Nephron (organoid): ENCODE data around the gene JAKMIP2.

ENCODE experiments used
- H3K27ac Mint-ChIP-seq, 3 experiments: 2 replicates each; pipeline ENCODE4 v1.8.0; 2020; ENCODE audit warnings: mixed read lengths in 3 of 3, mild to moderate bottlenecking in 2 of 3, moderate library complexity in 1 of 3
- H3K27me3 Mint-ChIP-seq: 2 replicates; pipeline ENCODE4 v1.8.0; 2021; ENCODE audit warnings: low read depth, mild to moderate bottlenecking, moderate library complexity, mixed read lengths
- H3K36me3 Mint-ChIP-seq: 2 replicates; pipeline ENCODE4 v1.8.0; 2020; ENCODE audit warnings: low read depth, mixed read lengths
- H3K4me1 Mint-ChIP-seq: 2 replicates; pipeline ENCODE4 v1.8.0; 2020; ENCODE audit warnings: mixed read lengths
- H3K4me3 Mint-ChIP-seq, 3 experiments: 2 replicates each; pipeline ENCODE4 v1.8.0; 2020; ENCODE audit warnings: mild to moderate bottlenecking in 3 of 3, mixed read lengths in 3 of 3, moderate library complexity in 2 of 3
- H3K9me3 Mint-ChIP-seq: 2 replicates; pipeline ENCODE4 v1.8.0; 2020; ENCODE audit warnings: mixed read lengths
- TF ChIP-seq, protein P1 (sequence below), 3 experiments: fragments of 200-600 bp; sonication (generic); IDR thresholded peaks; one replicate each; pipeline ENCODE4 v1.5.0; 2021; ENCODE audit warnings: antibody characterized with exemption in 3 of 3; ENCODE audit not compliant: unreplicated experiment in 3 of 3

The JAKMIP2 gene

DNA sequence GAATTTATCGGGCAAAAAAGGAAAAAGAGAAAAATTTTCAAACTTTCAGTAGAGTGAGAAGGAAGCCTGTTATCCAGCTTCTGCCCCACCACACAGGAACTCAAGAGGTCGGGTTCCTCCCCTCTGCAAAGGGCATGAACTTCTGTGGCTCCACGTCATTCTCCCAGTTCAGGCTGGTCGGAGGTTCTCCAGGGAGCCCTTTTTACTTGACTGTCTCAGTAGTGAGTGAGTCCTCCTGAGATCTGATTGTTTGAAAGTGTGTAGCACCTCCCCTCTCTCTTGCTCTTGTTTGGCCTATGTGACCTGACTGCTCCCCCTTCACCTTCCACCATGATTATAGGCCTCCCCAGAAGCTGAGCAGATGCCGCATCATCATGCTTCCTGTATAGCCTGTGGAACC is 39.2 kb upstream of the JAKMIP2 start:
- Mint-ChIP-seq H3K27me3 (peaks cover 8% of the 10 kb centered on the region), H3K27ac (no peak overlapping the region), H3K4me3 (no peak overlapping the region), H3K36me3 (no peaks in the 10 kb centered on the region), H3K4me1 (peaks cover 15% of the 10 kb centered on the region), H3K9me3 (no peaks in the 10 kb centered on the region)
- TF ChIP-seq, protein P1, sequence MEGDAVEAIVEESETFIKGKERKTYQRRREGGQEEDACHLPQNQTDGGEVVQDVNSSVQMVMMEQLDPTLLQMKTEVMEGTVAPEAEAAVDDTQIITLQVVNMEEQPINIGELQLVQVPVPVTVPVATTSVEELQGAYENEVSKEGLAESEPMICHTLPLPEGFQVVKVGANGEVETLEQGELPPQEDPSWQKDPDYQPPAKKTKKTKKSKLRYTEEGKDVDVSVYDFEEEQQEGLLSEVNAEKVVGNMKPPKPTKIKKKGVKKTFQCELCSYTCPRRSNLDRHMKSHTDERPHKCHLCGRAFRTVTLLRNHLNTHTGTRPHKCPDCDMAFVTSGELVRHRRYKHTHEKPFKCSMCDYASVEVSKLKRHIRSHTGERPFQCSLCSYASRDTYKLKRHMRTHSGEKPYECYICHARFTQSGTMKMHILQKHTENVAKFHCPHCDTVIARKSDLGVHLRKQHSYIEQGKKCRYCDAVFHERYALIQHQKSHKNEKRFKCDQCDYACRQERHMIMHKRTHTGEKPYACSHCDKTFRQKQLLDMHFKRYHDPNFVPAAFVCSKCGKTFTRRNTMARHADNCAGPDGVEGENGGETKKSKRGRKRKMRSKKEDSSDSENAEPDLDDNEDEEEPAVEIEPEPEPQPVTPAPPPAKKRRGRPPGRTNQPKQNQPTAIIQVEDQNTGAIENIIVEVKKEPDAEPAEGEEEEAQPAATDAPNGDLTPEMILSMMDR (IDR thresholded peaks at IDR 0.05; ENCODE audit: unreplicated experiment in 3 of 3): no peak

DNA sequence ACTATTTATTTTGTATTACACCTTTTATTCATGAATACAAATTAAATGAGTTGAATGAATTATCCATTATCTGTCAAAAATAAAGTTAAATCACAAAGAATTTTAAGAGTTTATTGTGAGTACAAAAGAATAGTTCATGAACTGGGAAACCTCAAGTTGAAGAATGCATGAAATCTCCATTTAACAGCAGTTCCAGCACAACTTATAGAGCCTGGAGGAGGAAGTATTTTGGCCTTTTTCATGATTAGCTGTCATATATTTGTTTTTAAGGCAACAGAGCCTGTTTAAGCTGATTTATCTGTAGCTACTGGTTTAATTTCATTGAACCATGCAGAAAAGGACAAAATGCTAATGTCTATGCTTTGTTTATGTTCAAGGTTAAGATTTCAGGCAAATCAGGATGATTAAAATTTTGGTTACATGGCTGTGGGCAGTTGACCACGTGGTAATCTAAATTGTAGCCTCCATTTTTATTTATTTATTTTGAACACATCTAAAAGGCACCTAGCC is 36.8 kb upstream of the JAKMIP2 start:
- H3K27me3 Mint-ChIP-seq: peaks cover 8% of the 10 kb centered on the region
- no peak overlapping the region for H3K4me3 Mint-ChIP-seq
- peaks cover 11% of the 10 kb centered on the region for H3K4me1 Mint-ChIP-seq
- H3K36me3 Mint-ChIP-seq: no peaks in the 10 kb centered on the region
- TF ChIP-seq, protein P1 (IDR thresholded peaks at IDR 0.05; ENCODE audit: unreplicated experiment in 3 of 3): no peak
- H3K9me3 Mint-ChIP-seq: peaks cover 4% of the 10 kb centered on the region
- peak overlapping the region in 1 of 3 experiments; percentile 46 for H3K27ac Mint-ChIP-seq

DNA sequence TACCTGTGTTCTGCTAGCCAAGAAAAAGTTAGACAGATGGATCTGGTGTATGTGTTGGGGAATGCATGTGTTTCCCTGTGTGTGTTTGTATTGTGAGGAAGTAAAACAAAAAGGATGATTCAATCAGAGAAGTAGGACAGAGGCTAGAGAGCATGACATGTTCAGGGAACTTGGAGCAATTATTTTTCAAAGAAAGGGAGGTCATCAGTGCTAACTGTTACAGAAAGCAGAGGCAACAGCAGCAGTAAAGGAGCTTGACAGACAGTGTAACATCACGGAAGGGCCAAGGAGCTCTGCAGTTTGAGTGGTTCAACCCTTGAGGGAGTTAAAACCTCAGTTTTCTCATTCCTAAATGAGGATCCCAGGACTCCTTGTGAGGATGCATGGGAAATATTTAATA is 35.8 kb upstream of the JAKMIP2 start:
- Mint-ChIP-seq H3K27ac (peak overlapping the region in 1 of 3 experiments; percentile 1), H3K36me3 (no peaks in the 10 kb centered on the region), H3K9me3 (peaks cover 4% of the 10 kb centered on the region), H3K4me1 (peaks cover 11% of the 10 kb centered on the region), H3K4me3 (no peak overlapping the region), H3K27me3 (peaks cover 8% of the 10 kb centered on the region)
- TF ChIP-seq, protein P1 (IDR thresholded peaks at IDR 0.05; ENCODE audit: unreplicated experiment in 3 of 3): no peak

DNA sequence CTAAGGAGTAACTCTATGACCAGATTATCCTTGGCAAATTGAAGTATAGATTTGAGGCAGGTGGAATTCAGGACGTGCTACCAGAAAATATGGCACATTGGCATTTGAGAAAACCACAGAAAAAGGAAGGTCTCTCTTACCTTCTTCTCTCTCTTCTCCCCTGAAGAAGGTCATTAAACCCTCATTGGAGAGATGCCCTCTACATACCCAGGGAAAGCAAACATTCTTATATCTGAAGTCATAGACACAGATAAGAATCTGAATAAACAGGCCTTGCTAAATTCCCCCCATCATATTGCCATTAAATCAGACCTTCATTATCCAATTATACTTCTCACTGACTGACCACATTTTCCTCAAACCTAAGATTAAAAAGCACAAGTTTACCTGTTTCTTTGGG is 31.2 kb upstream of the JAKMIP2 start:
- Mint-ChIP-seq H3K4me3 (no peak overlapping the region), H3K27me3 (no peaks in the 10 kb centered on the region), H3K36me3 (no peaks in the 10 kb centered on the region), H3K9me3 (peaks cover 4% of the 10 kb centered on the region), H3K4me1 (no peaks in the 10 kb centered on the region), H3K27ac (no peak overlapping the region)
- TF ChIP-seq, protein P1 (IDR thresholded peaks at IDR 0.05; ENCODE audit: unreplicated experiment in 3 of 3): no peak

DNA sequence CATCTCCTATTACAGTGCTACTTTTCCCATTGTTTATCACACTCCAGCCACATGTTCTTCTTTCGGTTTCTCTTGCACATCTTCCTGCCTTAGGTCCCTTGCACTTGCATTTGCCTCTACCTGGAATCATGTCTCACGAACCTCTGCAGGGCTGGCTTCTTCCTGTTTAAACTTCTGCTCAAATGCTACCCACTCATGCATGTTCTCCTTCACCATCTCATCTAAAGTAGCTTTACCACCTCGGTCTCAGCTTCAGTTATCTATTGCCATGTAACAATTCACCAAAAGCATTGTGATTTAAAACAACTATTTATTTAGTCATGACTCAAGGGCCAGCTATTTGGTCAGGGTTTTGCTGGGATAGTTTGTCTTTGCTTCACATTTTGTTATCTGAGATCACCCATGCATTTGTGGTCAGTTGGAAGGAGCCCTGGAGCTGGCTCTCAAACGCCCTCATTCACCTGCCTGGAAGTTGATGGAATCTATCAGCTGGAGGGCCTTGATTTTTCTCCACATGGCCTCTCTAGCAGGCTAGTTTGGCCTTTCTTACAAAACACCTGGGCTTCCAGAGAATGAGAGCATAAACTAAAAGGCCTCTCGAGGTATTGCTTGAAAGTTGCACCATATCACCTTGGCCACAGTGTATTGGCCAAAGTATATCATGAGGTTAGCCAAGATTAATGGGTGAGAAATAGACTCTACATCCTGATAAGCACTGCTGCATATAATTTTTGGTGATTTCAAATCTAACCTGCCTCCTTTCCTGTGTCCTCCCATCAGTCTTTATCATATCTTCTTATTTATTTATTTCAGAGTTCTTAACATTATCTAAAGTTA is 27.5 kb upstream of the JAKMIP2 start:
- Mint-ChIP-seq H3K9me3 (no peaks in the 10 kb centered on the region), H3K27ac (no peak overlapping the region), H3K27me3 (no peaks in the 10 kb centered on the region), H3K36me3 (no peaks in the 10 kb centered on the region), H3K4me1 (no peaks in the 10 kb centered on the region), H3K4me3 (no peak overlapping the region)
- TF ChIP-seq, protein P1 (IDR thresholded peaks at IDR 0.05; ENCODE audit: unreplicated experiment in 3 of 3): no peak

DNA sequence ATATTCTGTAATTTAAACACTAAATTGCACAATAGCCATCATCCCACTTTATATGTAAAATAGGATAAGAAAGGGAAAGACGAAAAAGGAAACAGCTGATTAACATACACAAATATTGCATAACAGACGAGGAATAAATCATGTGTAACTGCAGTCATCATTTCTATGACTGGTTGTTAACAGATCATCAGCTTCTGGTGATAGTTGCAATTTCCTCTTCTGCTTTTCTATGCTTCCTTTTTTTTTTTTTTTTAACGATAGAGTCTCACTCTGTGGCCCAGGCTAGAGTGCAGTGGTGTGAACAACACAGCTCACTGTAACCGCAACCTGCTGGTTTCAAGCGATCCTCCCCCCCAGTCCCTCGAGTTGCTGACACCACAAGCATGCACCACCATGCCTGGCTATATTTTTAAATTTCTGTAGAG is 22.5 kb upstream of the JAKMIP2 start:
- no peaks in the 10 kb centered on the region for H3K9me3 Mint-ChIP-seq
- TF ChIP-seq, protein P1 (IDR thresholded peaks at IDR 0.05; ENCODE audit: unreplicated experiment in 3 of 3): no peak
- H3K4me1 Mint-ChIP-seq: no peaks in the 10 kb centered on the region
- peaks cover 5% of the 10 kb centered on the region for H3K27me3 Mint-ChIP-seq
- H3K36me3 Mint-ChIP-seq: no peaks in the 10 kb centered on the region
- H3K4me3 Mint-ChIP-seq: no peak overlapping the region
- H3K27ac Mint-ChIP-seq: no peak overlapping the region
